ENCODE results near the gene SEMA3G. TPM values are rescaled to one million over a fixed set of nuclear protein-coding genes. Genes with fewer than 3 reads are reported as not detected.

The SEMA3G gene
- total RNA-seq, result 1.0 TPM in 1 of 2 replicates, not detected in the other

DNA sequence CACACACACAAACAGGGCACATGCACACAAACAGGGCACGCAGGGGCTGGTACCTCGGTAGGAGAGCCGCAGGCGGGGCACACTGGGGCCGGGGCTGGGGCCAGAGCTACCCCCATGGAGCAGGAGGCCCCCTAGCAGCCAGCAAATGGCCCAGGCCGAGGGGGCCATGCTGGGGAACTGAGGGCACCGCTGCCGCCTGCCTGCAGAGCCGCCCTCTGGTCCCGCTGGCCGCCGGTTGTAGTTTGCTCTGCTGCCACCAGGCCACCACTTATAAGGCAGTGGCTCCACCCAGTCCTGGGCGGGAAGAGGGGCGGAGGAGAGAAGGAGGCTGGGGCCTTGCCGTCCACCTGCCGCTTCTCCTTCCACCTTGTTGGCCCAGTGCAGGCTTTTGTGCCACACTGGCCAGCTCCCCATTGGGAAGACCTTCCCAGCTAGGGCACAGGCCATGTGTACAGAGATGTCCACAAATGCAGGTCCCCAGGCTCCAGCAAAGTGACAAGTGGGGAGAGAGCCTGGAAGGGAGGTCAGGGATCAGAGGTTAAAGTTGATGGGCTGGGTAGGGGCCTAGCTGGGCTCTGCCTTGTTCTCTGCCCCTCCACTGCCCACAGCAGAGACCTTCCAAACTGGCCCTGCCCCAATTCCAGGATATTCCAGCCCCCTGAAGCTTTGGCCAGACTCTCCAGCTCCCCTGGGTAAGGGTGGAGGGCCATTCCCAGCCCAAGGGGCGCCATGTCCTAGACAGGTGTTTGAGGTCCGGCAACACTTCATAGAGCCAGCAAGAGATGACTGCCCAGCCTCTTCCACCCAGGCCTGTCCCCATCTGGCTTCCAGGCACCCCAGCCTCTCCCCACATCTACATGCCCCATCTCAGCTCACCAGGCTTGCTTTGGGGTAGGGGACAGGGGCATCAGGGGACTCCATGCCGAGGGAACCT, at the start of gene SEMA3G:
Gene SEMA3G (minus strand): TSS at position 244 of the 934 bp plus-strand sequence. CDS start 76 bp downstream, at position 168.

DNA sequence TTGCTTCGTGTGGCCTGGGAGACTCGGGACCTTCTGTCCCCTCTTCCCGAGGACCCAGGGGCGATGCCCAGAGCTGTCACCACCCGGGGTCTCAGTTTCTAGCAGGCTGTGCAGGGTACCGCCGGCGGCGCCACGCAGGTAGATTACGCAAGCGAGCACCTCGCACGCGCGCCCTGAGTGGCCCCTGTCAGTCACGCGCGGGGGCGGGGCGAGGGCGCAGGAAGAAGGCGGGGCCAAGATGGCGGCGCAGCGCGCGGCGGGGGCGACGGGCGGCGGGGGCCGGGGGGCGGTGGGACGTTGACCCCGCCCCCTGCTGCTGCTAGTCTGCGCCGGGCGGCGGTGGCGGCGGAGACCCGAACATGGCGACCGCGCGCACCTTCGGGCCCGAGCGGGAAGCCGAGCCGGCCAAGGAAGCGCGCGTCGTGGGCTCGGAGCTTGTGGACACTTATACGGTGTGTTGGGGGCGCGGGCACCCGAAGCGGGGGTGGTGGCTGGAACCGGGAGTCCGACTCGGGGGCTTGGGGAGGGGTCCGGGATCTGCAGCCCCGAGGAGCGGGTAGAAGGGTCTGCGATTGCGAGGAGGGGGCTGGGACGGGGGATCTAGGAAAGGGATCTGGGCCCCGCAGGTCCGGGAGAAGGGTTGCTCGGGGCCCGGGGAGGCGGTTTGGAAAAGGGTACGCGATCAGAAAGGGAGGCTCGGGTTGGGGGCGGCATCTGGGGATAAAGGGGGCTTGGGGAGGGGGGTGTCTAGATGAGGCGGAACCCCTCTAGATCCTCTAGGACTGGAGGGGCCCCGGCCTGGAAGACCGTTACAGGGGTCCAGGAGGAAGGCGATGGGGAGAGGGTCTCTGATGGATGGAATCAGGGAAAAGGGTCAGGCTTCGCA, 10.6 kb upstream of the SEMA3G start, which contains the start of gene NISCH:
Gene NISCH (plus strand): TSS at position 322 of the 886 bp plus-strand sequence. CDS start 38 bp downstream, at position 360.

DNA sequence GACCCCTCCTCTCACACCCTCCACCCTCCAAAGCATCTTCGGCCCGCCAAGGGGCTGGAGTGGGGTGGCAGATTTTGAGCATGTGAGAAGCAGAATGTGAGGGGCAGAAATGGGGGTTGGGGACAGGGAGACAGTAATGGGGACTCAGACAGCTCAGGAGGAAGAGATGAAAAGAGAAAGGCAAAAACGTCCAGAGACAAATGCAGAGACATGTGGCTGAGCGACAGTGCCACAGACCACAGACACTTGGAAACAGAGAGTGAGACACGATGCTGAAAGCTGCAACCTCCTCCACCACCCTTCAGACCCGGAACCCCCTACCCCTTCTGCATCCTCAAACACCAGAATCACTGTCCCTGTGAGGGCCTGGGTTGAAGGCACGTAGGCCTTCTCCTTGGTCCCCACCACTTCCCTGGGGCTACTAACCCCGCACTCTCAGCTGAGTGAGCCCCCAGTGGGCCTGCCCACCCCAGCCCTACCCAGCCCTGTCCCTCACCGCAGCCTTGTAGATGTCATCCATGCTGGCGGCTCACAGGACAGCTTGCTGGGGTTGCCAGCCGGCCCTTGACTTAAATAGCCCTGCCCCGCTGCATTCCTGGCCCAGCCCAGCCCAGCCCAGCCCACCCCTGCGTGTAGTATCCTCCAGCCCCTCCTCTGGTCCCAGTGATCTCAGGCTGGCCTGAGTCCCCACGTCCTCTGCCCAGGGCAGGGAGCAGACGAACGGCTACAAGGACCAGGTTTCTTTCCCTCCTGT, 8.8 kb upstream of the SEMA3G start, which contains the start of gene TNNC1:
Gene TNNC1 (minus strand): TSS at position 546 of the 754 bp plus-strand sequence. CDS start 26 bp downstream, at position 520.

Other genes starting within 250 kb of the SEMA3G start
- 24.8 and 26.4 TPM in 2 replicates for gene ALAS1, start 246.9 kb downstream of the SEMA3G start, total RNA-seq
- gene TLR9, start 219.5 kb downstream of the SEMA3G start, total RNA-seq, result under 0.01 TPM in 1 of 2 replicates, not detected in the other
- 124 and 138 TPM in 2 replicates for gene TWF2, start 205.9 kb downstream of the SEMA3G start, total RNA-seq
- 16.3 and 24.9 TPM in 2 replicates for gene PPM1M, start 199.3 kb downstream of the SEMA3G start, total RNA-seq
- 53.6 and 58.0 TPM in 2 replicates for gene WDR82, start 166.5 kb downstream of the SEMA3G start, total RNA-seq
- 5.6 and 11.1 TPM in 2 replicates for gene GLYCTK, start 157.3 kb downstream of the SEMA3G start, total RNA-seq
- gene DNAH1, start 128.8 kb downstream of the SEMA3G start, total RNA-seq, result 1.2 and 5.0 TPM in 2 replicates
- gene BAP1, start 35.1 kb downstream of the SEMA3G start, total RNA-seq, result 44.8 and 57.6 TPM in 2 replicates
- gene PHF7, start 34.4 kb downstream of the SEMA3G start, total RNA-seq, result 1.5 and 5.3 TPM in 2 replicates
- gene TNNC1, start 8.9 kb upstream of the SEMA3G start, total RNA-seq, result 1.2 and 30.3 TPM in 2 replicates
- gene NISCH, start 10.5 kb upstream of the SEMA3G start, total RNA-seq, result 43.8 and 45.9 TPM in 2 replicates
- gene STAB1, start 50.2 kb upstream of the SEMA3G start, total RNA-seq, result 0.47 and 1.4 TPM in 2 replicates
- gene NT5DC2, start 88.8 kb upstream of the SEMA3G start, total RNA-seq, result 158 and 169 TPM in 2 replicates
- gene UQCC5, start 91.5 kb upstream of the SEMA3G start, total RNA-seq, result 35.5 and 81.3 TPM in 2 replicates
- 19.0 and 37.4 TPM in 2 replicates for gene PBRM1, start 240.8 kb upstream of the SEMA3G start, total RNA-seq
- gene GNL3, start 240.9 kb upstream of the SEMA3G start, total RNA-seq, result 68.4 and 70.4 TPM in 2 replicates